Muscle layer of colon (tissue), 2 donors: ENCODE data around the gene FLAD1.

Experiments
- H3K27ac ChIP-seq: one replicate; pipeline ENCODE4 v1.7.0; 2013; ENCODE audit warnings: low read depth, mild to moderate bottlenecking, low read length, moderate library complexity
- H3K27me3 ChIP-seq, 2 donors: one replicate each; pipeline ENCODE4 v1.7.0; 2013; ENCODE audit warnings: low read length in 2 of 2, mild to moderate bottlenecking in 2 of 2; ENCODE audit not compliant: insufficient read depth in 2 of 2, control insufficient read depth in 1 of 2
- H3K36me3 ChIP-seq: one replicate; pipeline ENCODE4 v1.7.0; 2013; ENCODE audit warnings: mild to moderate bottlenecking, low read length; ENCODE audit not compliant: insufficient read depth
- H3K4me1 ChIP-seq: one replicate; pipeline ENCODE4 v1.7.0; 2013; ENCODE audit warnings: mild to moderate bottlenecking, low read length; ENCODE audit not compliant: insufficient read depth
- H3K4me3 ChIP-seq, 2 donors: one replicate each; pipeline ENCODE4 v1.7.0; 2013; ENCODE audit warnings: low read length in 2 of 2, low read depth in 1 of 2, mild to moderate bottlenecking in 1 of 2, moderate library complexity in 1 of 2
- H3K9ac ChIP-seq: one replicate; pipeline ENCODE4 v1.7.0; 2013; ENCODE audit warnings: low read length
- H3K9me3 ChIP-seq: one replicate; pipeline ENCODE4 v1.7.0; 2013; ENCODE audit warnings: mild to moderate bottlenecking, low read length
- donor health status: abdominal sarcoma.
- donor health status: Adenocarcinoma of cecum.

FLAD1 gene

DNA sequence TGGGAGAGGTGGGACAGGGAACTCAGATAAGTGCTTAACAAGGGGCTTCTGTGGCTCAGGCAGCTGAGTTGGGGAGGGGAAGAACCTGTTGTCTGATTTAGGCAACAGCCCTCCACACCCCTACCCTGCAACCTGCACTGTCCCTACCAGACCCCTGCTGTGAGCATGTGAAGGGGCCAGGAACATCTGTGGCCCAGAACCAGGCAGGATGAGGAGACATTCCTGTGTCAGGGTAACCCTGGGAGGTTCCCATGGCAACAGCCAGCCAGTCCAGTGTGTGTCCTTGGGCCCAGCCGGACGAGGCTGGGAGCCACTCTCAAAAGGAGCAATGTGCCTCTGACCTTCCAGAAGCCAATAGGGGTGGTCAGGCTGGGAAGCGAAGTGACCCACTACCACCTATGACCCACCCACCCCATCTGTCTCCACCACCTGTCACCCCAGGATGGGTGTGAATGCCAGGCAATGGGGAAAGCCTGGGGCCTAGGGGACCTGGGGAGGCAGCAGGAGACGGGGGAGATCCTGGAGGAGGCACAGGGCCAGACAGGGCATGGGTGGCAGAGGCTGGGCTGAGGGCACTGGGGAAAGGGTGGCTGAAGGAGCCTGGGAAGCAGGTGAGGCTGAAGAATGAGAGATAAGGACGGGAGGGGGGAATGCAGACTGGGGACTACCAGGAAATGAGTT, 41.7 kb upstream of the FLAD1 start:
- Histone ChIP-seq H3K36me3 (peaks cover 20% of the 10 kb centered on the region), H3K4me3 (no peak overlapping the region), H3K27me3 (no peaks in the 10 kb centered on the region), H3K27ac (no peak overlapping the region), H3K9me3 (no peaks in the 10 kb centered on the region), H3K9ac (no peak overlapping the region), H3K4me1 (peaks cover 22% of the 10 kb centered on the region)

DNA sequence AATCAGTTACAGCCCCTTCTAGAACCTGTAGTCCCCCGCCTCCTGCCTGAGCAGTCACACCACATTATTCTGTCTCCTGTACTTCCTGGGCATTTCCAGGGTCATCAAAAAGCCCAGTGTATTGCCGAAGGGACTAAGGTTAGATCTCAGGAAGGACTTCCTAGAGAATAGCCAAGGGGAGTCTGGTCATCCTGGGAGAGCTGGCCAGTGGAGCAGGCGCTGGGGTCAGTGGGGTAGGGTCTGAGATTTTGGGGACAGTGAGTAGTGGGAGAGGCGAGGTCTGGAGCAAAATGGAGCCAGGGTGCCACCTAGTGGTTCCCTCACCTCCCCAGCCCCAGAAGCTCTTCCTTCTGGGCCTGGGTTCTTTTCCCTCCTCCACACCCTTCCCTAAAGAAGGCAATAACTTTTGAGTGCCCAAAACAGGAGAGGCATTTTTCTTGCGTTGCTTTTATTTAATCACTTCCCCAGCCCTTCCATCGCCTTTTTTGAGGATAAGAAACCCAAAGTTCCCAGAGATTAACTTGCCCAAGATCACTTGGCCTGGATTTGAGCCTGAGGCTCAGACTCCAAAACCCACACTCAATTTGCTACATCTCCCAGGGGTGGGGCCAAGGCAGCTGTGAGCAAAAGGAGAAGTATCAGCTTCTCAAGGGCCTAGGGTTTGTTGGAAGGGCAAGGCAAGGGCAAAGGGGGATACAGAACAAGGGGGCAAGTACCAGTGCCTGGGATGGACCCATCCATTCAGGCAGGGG, 39.3 kb upstream of the FLAD1 start:
- peaks cover 37% of the 10 kb centered on the region for H3K36me3 ChIP-seq
- H3K27ac ChIP-seq = peak overlapping the region; percentile 23
- no peak overlapping the region for H3K9ac ChIP-seq
- no peaks in the 10 kb centered on the region for H3K9me3 ChIP-seq
- peaks cover 15% of the 10 kb centered on the region for H3K4me1 ChIP-seq
- no peaks in the 10 kb centered on the region for H3K27me3 ChIP-seq
- no peak overlapping the region for H3K4me3 ChIP-seq

DNA sequence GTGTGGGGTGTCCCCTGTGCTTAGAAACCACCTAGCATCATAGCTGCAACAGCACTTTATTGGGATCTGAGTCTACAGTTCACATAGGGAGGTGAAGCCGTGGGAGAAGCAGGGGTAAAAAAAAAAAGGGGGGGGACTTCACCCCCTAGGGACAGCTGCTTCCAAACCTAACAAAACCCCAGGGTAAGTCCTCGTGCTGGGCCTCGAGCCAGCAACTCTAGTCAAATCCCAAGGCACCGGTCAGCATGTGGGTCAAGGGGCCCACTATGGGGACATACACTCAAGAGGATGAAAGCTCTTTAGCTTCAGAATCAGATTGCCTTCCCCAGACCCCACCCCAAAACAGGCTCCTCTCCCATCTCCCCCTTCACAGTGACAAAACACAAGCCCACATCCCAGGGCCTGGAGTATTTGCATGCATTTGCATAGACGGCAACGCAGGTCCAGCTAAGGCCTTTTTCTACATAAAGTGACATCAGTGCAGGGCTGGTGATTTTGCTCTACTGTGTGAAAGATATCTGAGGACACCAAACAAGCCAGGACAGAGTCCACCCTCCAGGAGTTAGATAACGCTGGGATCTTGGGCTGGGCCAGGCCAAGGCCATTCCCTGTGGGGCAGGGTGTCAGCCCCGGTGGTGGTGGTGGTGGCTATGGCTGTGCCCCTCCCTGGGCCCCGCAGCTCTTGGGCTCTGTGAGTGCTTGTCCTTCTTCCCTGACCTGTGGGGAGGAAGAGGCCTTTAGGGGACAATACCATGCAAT, 38.6 kb upstream of the FLAD1 start:
- Histone ChIP-seq H3K27ac (peak overlapping the region; percentile 23), H3K36me3 (peaks cover 38% of the 10 kb centered on the region), H3K9ac (no peak overlapping the region), H3K27me3 (no peaks in the 10 kb centered on the region), H3K4me3 (no peak overlapping the region), H3K4me1 (peaks cover 15% of the 10 kb centered on the region), H3K9me3 (no peaks in the 10 kb centered on the region)

DNA sequence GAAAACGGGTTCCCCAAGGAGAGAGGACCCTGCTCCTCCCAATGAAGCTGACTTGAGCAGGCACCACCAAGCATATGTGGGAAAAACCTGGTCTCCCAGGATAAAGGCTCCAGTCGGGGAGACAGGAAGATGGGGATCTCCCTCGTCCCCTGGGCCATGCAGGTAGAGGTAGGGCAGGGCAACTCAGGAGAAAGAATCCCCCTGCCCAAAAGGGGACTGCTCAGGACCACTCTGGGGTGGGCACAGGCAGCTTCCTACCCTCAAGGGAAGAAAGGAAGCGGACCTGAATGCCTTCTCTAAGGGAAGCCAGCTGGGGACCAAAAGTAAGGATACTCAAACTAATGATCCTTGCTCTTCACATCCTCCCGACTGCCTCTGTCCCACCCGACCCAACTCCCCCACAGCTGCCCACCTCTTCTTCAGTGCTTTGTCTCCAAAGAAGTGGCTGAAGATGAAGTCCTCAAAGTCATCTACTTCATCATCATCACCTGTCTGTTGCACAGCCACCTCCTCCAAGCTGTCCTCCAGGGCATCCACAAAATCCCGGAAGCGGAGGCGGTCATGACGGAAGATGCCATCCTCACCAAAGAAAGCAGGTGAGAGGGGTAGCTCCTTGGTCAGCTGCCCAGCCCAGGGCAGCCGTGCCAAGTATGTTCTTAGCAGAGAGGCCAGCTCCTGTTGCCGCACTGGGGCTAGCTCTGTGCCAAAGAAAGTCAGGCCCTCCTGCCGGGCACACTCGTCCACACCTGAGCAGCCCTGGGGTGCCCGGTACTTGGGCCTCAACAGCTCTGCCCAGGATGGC, 37.8 kb upstream of the FLAD1 start:
- peaks cover 15% of the 10 kb centered on the region for H3K4me1 ChIP-seq
- H3K9me3 ChIP-seq = no peaks in the 10 kb centered on the region
- H3K4me3 ChIP-seq = no peak overlapping the region
- H3K36me3 ChIP-seq = peaks cover 38% of the 10 kb centered on the region
- no peak overlapping the region for H3K9ac ChIP-seq
- H3K27me3 ChIP-seq = no peaks in the 10 kb centered on the region
- no peak overlapping the region for H3K27ac ChIP-seq

DNA sequence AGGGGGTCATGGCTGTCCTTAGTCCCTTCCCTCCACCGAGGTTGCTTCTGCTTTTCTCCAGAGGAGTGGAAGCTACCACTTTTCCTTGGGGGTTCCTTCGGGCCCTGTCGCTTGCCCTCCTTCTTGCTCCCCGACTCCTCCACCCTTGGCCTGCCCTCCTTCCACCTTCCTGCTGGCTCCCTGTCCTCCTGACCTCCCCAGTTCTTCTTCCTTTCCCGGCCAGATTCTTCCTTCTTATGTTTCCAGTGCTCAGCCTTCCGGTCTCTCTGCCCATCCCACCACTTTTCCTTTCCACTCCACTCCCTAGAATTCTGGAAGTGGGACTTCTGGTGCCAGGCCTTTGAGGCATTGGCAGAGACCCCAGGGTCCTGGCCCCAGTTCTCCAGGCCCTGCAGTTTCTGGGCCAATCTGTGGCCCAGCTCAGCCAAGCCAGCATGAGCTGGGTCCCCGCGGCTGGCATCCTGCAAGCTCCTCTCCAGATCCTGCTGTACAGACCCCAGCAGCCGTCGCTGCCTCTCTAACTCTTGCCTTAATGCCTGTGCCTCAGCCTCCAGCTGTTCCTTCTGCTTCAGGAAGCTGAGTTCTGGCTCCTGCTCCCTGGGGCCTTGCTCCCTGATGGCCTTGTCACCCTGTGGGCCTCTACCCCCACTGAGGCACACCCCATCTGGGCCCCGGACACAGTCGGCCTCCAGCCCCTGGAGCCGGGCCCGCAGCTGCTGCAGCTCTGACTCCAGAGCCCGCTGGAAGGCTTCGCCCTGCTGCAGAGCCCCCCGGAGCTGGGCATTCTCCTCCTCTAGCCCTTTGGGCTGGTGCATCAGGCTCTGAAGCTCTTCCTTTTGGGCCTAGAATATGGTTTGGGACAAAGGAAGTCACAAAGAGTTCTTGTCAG, 36.9 kb upstream of the FLAD1 start:
- Histone ChIP-seq H3K36me3 (peaks cover 47% of the 10 kb centered on the region), H3K4me1 (peaks cover 15% of the 10 kb centered on the region), H3K4me3 (no peak overlapping the region), H3K27me3 (no peaks in the 10 kb centered on the region), H3K9ac (no peak overlapping the region), H3K27ac (no peak overlapping the region), H3K9me3 (no peaks in the 10 kb centered on the region)

DNA sequence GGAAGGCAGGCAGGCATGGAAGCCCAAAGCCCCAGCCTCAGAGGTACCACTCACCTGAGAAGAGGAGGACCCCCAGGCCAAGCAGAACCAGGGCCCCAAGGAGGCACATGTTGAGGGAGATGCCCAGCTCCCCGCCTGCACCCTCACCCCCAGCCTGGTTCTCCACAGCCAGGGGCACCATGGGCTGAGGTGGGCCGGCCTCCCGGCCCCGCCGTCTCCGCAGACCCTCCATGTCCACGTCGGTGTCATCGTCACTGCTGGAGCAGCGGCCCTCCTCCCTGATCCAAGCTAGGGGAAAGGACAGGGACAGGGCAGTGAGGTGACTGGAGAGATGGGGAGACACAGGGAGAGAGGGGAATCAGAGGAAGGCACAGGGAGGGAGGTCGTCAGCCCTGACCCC, 35.1 kb upstream of the FLAD1 start:
- H3K27ac ChIP-seq = no peak overlapping the region
- H3K27me3 ChIP-seq = no peaks in the 10 kb centered on the region
- peaks cover 30% of the 10 kb centered on the region for H3K4me1 ChIP-seq
- H3K9ac ChIP-seq = no peak overlapping the region
- H3K36me3 ChIP-seq = peaks cover 51% of the 10 kb centered on the region
- no peak overlapping the region for H3K4me3 ChIP-seq
- H3K9me3 ChIP-seq = no peaks in the 10 kb centered on the region

DNA sequence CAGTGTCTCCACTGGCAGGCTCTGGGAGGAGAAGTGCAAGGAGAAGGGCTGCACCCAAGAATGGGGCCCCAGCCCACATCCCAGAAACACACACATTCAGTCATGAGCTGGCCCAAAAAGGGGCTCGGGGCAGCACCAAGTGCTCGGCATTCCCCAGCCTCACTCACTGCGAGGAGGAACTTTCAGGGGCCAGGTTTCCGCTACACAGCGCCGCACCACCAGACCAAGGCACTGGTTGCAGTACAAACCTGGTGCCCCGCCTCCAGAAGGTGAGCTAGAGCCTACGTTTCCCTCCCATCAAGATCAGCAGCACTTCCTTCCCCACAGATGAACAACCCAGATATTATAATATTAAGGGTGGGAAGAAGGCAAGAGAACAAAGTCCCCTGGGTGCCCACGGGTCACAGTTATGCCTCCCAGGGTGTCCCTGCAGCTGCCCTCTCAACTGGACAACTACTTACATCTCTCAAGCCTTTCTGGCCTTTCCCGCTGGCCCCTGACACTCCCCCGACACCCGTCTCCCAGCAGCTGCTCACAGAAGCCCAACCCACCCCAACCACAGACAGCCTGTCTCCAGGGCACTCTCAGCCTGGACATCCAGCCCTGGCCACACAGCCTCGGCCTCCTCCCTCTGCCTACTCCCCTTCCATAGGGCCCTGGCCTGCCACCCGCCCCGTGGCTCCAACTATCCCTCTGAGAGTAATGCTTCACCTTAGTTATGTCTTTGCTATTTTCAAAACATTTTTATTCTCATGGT, 31.1 kb upstream of the FLAD1 start:
- H3K9me3 ChIP-seq = no peaks in the 10 kb centered on the region
- H3K4me3 ChIP-seq = no peak overlapping the region
- H3K27me3 ChIP-seq = no peaks in the 10 kb centered on the region
- H3K27ac ChIP-seq = no peak overlapping the region
- no peak overlapping the region for H3K9ac ChIP-seq
- peaks cover 31% of the 10 kb centered on the region for H3K36me3 ChIP-seq
- peaks cover 48% of the 10 kb centered on the region for H3K4me1 ChIP-seq

DNA sequence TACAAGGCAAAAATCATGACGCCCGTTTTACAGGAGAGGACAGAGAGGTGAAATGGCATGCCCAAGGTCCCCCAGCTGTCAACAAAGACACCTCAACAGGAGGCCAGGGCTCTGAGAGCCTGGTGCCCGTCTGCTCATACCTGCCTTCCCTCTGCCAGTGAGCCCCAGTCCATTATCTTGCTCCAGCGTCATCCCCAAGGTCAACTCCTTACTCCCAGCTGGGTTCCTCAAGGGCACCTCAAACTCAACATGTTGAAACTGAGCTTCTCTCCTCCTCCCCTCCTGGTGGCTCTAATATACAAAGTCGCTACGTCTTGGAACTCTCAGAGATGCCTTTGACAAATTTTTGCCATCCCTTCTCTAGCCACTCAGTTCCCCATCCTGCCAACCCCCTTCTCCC, 30.5 kb upstream of the FLAD1 start:
- Histone ChIP-seq H3K27ac (no peak overlapping the region), H3K27me3 (no peaks in the 10 kb centered on the region), H3K4me3 (no peak overlapping the region), H3K36me3 (peaks cover 26% of the 10 kb centered on the region), H3K9ac (no peak overlapping the region), H3K4me1 (peaks cover 51% of the 10 kb centered on the region), H3K9me3 (no peaks in the 10 kb centered on the region)

DNA sequence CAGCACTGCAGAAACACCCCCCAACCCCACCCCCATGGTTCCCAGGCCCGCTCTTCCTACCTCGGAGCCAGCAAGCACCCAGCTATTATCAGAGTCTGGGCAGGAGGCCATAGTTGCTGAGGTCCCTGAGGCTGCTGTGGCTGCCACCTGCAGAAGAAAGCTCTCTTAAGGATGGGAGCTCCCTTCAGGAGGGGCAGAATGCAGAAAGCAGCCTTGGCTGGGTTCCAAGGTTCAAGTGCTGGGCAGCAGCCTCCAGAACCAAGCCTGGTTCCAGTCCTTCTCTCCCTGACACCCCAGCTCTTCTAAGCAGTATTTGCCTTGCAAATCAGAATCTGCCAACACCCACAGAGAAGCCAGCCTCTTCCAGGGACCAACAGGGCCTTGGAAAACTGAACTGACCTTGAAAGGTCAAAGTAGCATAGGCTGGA, 29.5 kb upstream of the FLAD1 start:
- Histone ChIP-seq H3K4me1 (peaks cover 51% of the 10 kb centered on the region), H3K4me3 (peak overlapping the region in 1 of 2 donors; percentile 80), H3K9ac (no peak overlapping the region), H3K36me3 (peaks cover 25% of the 10 kb centered on the region), H3K9me3 (no peaks in the 10 kb centered on the region), H3K27ac (no peak overlapping the region), H3K27me3 (no peaks in the 10 kb centered on the region)

DNA sequence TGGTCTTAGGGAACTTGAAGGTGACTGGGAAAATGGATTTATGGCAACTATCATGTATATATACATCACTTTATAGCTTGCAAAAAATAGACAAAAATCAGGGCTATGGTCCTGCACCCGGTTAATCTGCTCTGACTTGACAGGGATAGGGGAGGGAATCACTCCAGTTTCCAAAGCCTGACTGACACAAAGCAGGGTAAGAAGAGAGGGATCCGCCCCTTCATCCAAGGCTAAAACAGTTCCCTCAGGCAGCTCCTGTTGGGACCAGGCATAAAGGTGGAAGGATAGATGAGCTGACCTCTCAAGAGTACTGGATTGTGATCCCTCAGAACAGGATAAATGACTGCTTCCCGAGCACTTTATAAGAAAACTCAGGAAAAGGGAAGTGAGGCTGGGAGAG, 28.6 kb upstream of the FLAD1 start:
- peak overlapping the region; percentile 8 for H3K27ac ChIP-seq
- peaks cover 31% of the 10 kb centered on the region for H3K36me3 ChIP-seq
- H3K4me1 ChIP-seq = peaks cover 51% of the 10 kb centered on the region
- no peak overlapping the region for H3K9ac ChIP-seq
- peak overlapping the region in 1 of 2 donors; percentile 80 for H3K4me3 ChIP-seq
- no peaks in the 10 kb centered on the region for H3K9me3 ChIP-seq
- H3K27me3 ChIP-seq = no peaks in the 10 kb centered on the region
